UCSD-AML1 (cell line): Measurements from ENCODE around the gene ZNF296.

ENCODE experiments used
- DNase-seq: peaks from one replicate; lab custom pipeline; 2025; ENCODE audit not compliant: unreplicated experiment; lab: John Stamatoyannopoulos, UW

Gene ZNF296

GRCh38 chr19:45027371-45027770 lies 48.9 kb downstream of the ZNF296 start:
- DNase-seq: no peak

GRCh38 chr19:45025264-45025663 lies 51.0 kb downstream of the ZNF296 start:
- DNase-seq: no peak

GRCh38 chr19:45023048-45023447 lies 53.2 kb downstream of the ZNF296 start:
- DNase-seq: no peak

- DNase-seq: no peak
Measured at GRCh38 chr19:45021971-45022370, 54.3 kb downstream of the ZNF296 start.
